IMR-90 (cell line): ENCODE measurements around the gene LETM1. TPM values are rescaled to one million over a fixed set of nuclear protein-coding genes. Genes with fewer than 3 reads are reported as not detected.

Experiments
- ATAC-seq: fragments of 200-7000 bp; cut with Tn5 transposase; 2 replicates; pipeline ENCODE4 v1.9.1; 2020; ENCODE audit warnings: low read depth, mild to moderate bottlenecking, moderate library complexity
- BruUV-seq: library from RNA; stranded (reverse); fragments of 400-500 nt; replicated peaks from 2 replicates; lab custom pipeline; 2021; lab: Mats Ljungman, UMichigan
- CTCF ChIA-PET: fragments of 300-600 bp; formaldehyde crosslinking; extraction: SDS; loops from one replicate; lab custom pipeline; 2021; ENCODE audit warnings: antibody characterized with exemption; lab: Yijun Ruan, JAX
- POLR2A ChIA-PET: fragments of 300-600 bp; sonication (Branson Sonifier 250); formaldehyde crosslinking; loops from one replicate; lab custom pipeline; 2022; ENCODE audit warnings: antibody characterized with exemption; ENCODE audit not compliant: unreplicated experiment; lab: Charles Lee
- DNase-seq: peaks from one replicate; pipeline ENCODE4 v3.0.0; 2013
- H2AFZ ChIP-seq: replicated peaks from 2 replicates; pipeline ENCODE3; 2013; ENCODE audit warnings: low read length, mild to moderate bottlenecking; ENCODE audit not compliant: poor library complexity
- H2AK5ac ChIP-seq: 2 replicates; pipeline ENCODE4 v1.6.1; 2013; ENCODE audit warnings: low read depth, low read length, inconsistent platforms
- H2AK9ac ChIP-seq: replicated peaks from 2 replicates; pipeline ENCODE3; 2013; ENCODE audit warnings: mild to moderate bottlenecking, low read depth, low read length, moderate library complexity; ENCODE audit not compliant: poor library complexity
- H2BK120ac ChIP-seq: 2 replicates; pipeline ENCODE4 v1.6.1; 2013; ENCODE audit warnings: low read depth, low read length, inconsistent platforms
- H2BK15ac ChIP-seq: 3 replicates; pipeline ENCODE4 v1.6.1; 2013; ENCODE audit warnings: low read depth, low read length, inconsistent platforms
- H2BK20ac ChIP-seq: 2 replicates; pipeline ENCODE4 v1.6.1; 2013; ENCODE audit warnings: low read depth, mild to moderate bottlenecking, inconsistent platforms, low read length, moderate library complexity
- H2BK5ac ChIP-seq: 2 replicates; pipeline ENCODE4 v1.6.1; 2013; ENCODE audit warnings: mild to moderate bottlenecking, low read depth, low read length, inconsistent platforms; ENCODE audit not compliant: poor library complexity, severe bottlenecking
- H3K14ac ChIP-seq: replicated peaks from 2 replicates; pipeline ENCODE4 v1.6.1; 2013; ENCODE audit warnings: low read depth, low read length, inconsistent platforms
- H3K18ac ChIP-seq: 2 replicates; pipeline ENCODE4 v1.6.1; 2013; ENCODE audit warnings: low read depth, low read length, control low read depth
- H3K23ac ChIP-seq: 2 replicates; pipeline ENCODE4 v1.6.1; 2013; ENCODE audit warnings: low read depth, low read length, inconsistent platforms
- H3K27ac ChIP-seq: 2 replicates; pipeline ENCODE4 v1.5.1; 2013; ENCODE audit warnings: mild to moderate bottlenecking, control low read depth, low read length; ENCODE audit not compliant: insufficient read depth
- H3K27me3 ChIP-seq: 2 replicates; pipeline ENCODE4 v1.6.1; 2013; ENCODE audit warnings: low read length; ENCODE audit not compliant: control insufficient read depth, insufficient read depth
- H3K36me3 ChIP-seq: 2 replicates; pipeline ENCODE4 v1.6.1; 2013; ENCODE audit warnings: low read length, mixed read lengths; ENCODE audit not compliant: control insufficient read depth, insufficient read depth
- H3K4ac ChIP-seq: 2 replicates; pipeline ENCODE4 v1.6.1; 2013; ENCODE audit warnings: low read depth, low read length, inconsistent platforms
- H3K4me1 ChIP-seq: 2 replicates; pipeline ENCODE4 v1.6.1; 2013; ENCODE audit warnings: low read length, mixed read lengths; ENCODE audit not compliant: control insufficient read depth, insufficient read depth
- H3K4me2 ChIP-seq: 2 replicates; pipeline ENCODE4 v1.6.1; 2013; ENCODE audit warnings: low read depth, mild to moderate bottlenecking, control low read depth, low read length, moderate library complexity
- H3K4me3 ChIP-seq: 2 replicates; pipeline ENCODE4 v1.5.1; 2013; ENCODE audit warnings: low read depth, mild to moderate bottlenecking, control low read depth, low read length, moderate library complexity; ENCODE audit not compliant: insufficient read depth
- H3K56ac ChIP-seq: 2 replicates; pipeline ENCODE4 v1.6.1; 2013; ENCODE audit warnings: low read length, inconsistent platforms; ENCODE audit not compliant: insufficient read depth; ENCODE audit errors: extremely low read depth
- H3K79me1 ChIP-seq, 2 experiments: 2 replicates each; pipeline ENCODE4 v1.6.1; 2013; ENCODE audit warnings: low read length in 2 of 2, inconsistent platforms in 1 of 2, low read depth in 1 of 2
- H3K9ac ChIP-seq: 2 replicates; pipeline ENCODE4 v1.6.1; 2013; ENCODE audit warnings: low read depth, low read length, control low read depth
- H3K9me1 ChIP-seq: 2 replicates; pipeline ENCODE4 v1.6.1; 2013; ENCODE audit warnings: low read length, inconsistent platforms; ENCODE audit not compliant: insufficient read depth
- H3K9me3 ChIP-seq: 2 replicates; pipeline ENCODE4 v1.6.1; 2013; ENCODE audit warnings: low read length; ENCODE audit not compliant: control insufficient read depth, insufficient read depth
- H4K20me1 ChIP-seq: 2 replicates; pipeline ENCODE4 v1.6.1; 2013; ENCODE audit warnings: low read length, inconsistent platforms; ENCODE audit not compliant: insufficient read depth
- H4K5ac ChIP-seq: 2 replicates; pipeline ENCODE4 v1.6.1; 2013; ENCODE audit warnings: mild to moderate bottlenecking, low read depth, low read length, control low read depth
- H4K8ac ChIP-seq, 2 experiments: 2 replicates each; pipeline ENCODE4 v1.6.1; 2013; ENCODE audit warnings: low read depth in 2 of 2, low read length in 2 of 2, control low read depth in 1 of 2, inconsistent platforms in 1 of 2
- H4K91ac ChIP-seq: 2 replicates; pipeline ENCODE4 v1.6.1; 2013; ENCODE audit warnings: low read depth, low read length, inconsistent platforms; ENCODE audit not compliant: insufficient read depth
- BHLHE40 ChIP-seq: fragments of 150-350 bp; IDR thresholded peaks from 2 replicates; pipeline ENCODE4 v1.6.1; 2016; ENCODE audit warnings: mild to moderate bottlenecking, low read depth, low read length
- CEBPB ChIP-seq: IDR thresholded peaks from 2 replicates; pipeline ENCODE4 v1.6.1; 2012; ENCODE audit warnings: low read depth, low read length, improper control_type of control experiment
- CHD1 ChIP-seq: IDR thresholded peaks from 2 replicates; pipeline ENCODE4 v1.6.1; 2012; ENCODE audit warnings: low read depth, low read length, improper control_type of control experiment
- CTCF ChIP-seq: conservative IDR thresholded peaks from 2 replicates; pipeline ENCODE4 v1.5.1; 2012; ENCODE audit warnings: mild to moderate bottlenecking, low read depth, low read length, improper control_type of control experiment
- ELK1 ChIP-seq: fragments of 150-350 bp; IDR thresholded peaks from 2 replicates; pipeline ENCODE4 v1.6.1; 2016; ENCODE audit warnings: low read depth, mild to moderate bottlenecking, low read length, moderate library complexity, borderline replicate concordance
- FOS ChIP-seq: fragments of 150-350 bp; IDR thresholded peaks from 2 replicates; pipeline ENCODE4 v1.6.1; 2016; ENCODE audit warnings: low read depth, low read length
- MAFK ChIP-seq: IDR thresholded peaks from 2 replicates; pipeline ENCODE4 v1.6.1; 2012; ENCODE audit warnings: low read depth, low read length, improper control_type of control experiment
- MAZ ChIP-seq: IDR thresholded peaks from 2 replicates; pipeline ENCODE4 v1.6.1; 2012; ENCODE audit warnings: low read depth, mild to moderate bottlenecking, low read length, improper control_type of control experiment, moderate library complexity, borderline replicate concordance
- MXI1 ChIP-seq: IDR thresholded peaks from 2 replicates; pipeline ENCODE4 v1.6.1; 2012; ENCODE audit warnings: low read depth, mild to moderate bottlenecking, low read length, moderate library complexity, borderline replicate concordance
- NFE2L2 ChIP-seq: fragments of 150-350 bp; IDR thresholded peaks from 2 replicates; pipeline ENCODE4 v1.6.1; 2016; ENCODE audit warnings: low read depth, mild to moderate bottlenecking, low read length
- POLR2A ChIP-seq: IDR thresholded peaks from 2 replicates; pipeline ENCODE4 v1.6.1; 2012; ENCODE audit warnings: mild to moderate bottlenecking, low read depth, low read length
- RAD21 ChIP-seq: IDR thresholded peaks from 2 replicates; pipeline ENCODE4 v1.6.1; 2012; ENCODE audit warnings: low read length, improper control_type of control experiment
- RCOR1 ChIP-seq: IDR thresholded peaks from 2 replicates; pipeline ENCODE4 v1.6.1; 2012; ENCODE audit warnings: mild to moderate bottlenecking, low read length, improper control_type of control experiment; ENCODE audit not compliant: insufficient replicate concordance
- RFX5 ChIP-seq: IDR thresholded peaks from 2 replicates; pipeline ENCODE4 v1.8.0; 2012; ENCODE audit warnings: low read depth, mild to moderate bottlenecking, low read length, moderate library complexity
- SMC3 ChIP-seq: fragments of 150-350 bp; IDR thresholded peaks from 2 replicates; pipeline ENCODE4 v1.6.1; 2016; ENCODE audit warnings: low read depth, mild to moderate bottlenecking, antibody characterized with exemption, low read length, moderate library complexity
- USF2 ChIP-seq: fragments of 150-350 bp; IDR thresholded peaks from 2 replicates; pipeline ENCODE4 v1.6.1; 2017; ENCODE audit warnings: mild to moderate bottlenecking, antibody characterized with exemption, low read length, low read depth
- WGBS, 2 experiments: methylation state at CpG; one replicate each; pipeline versions ENCODE4 v1.1.5 to v1.1.7; 2013; ENCODE audit warnings: missing lambda C conversion rate in 2 of 2; ENCODE audit not compliant: insufficient read length in 1 of 2; ENCODE audit errors: extremely low coverage in 2 of 2; 5-methylcytosine and 5-hydroxymethylcytosine counted together
- dilution Hi-C: fragments of 300-500 bp; cut with HindIII; formaldehyde crosslinking; loops from one replicate; pipeline ENCODE4 v1.14.3; 2018; ENCODE audit warnings: low sequenced_read_pairs; ENCODE audit not compliant: unreplicated experiment
- in situ Hi-C: fragments of 300-500 bp; cut with MboI; formaldehyde crosslinking; loops from 3 replicates; pipeline ENCODE4 v1.14.3; 2019; ENCODE audit warnings: low sequenced_read_pairs, inconsistent platforms, mixed read lengths
- intact Hi-C: fragments of 100-400 bp; cut with micrococcal nuclease; formaldehyde crosslinking; loops from 2 replicates; pipeline ENCODE4 v1.10.0; 2022
- polyA plus RNA-seq, 3 experiments: library from polyadenylated mRNA; depleted of rRNA; stranded (reverse); fragments of >200 nt; gene quantifications; 2 replicates each; pipeline ENCODE4 v1.2.3, GENCODE V29; 2012; ENCODE audit warnings: low replicate concordance in 1 of 3
- total RNA-seq: library from RNA; depleted of rRNA; stranded (reverse); fragments of >200 nt; gene quantifications from 2 replicates; pipeline ENCODE4 v1.2.3, GENCODE V29; 2012

The LETM1 gene
- total and polyA plus RNA-seq, 2 of the 4 experiments (the other 2 are of a cell fraction): 25.0 to 49.3 TPM

- no peak overlapping the region for H3K4me2 ChIP-seq
- no peak overlapping the region for H3K14ac ChIP-seq
- H3K79me1 ChIP-seq: peaks cover 13 to 31% of the 10 kb centered on the region in 2 experiments
- POLR2A ChIA-PET: no interaction called here
- no peaks in the 10 kb centered on the region for H4K20me1 ChIP-seq
- H2AFZ ChIP-seq: no peak overlapping the region
- H3K4ac ChIP-seq: no peak overlapping the region
- H2AK9ac ChIP-seq: no peak overlapping the region
- H3K36me3 ChIP-seq: no peaks in the 10 kb centered on the region
- no peak overlapping the region for H3K18ac ChIP-seq
- no peak overlapping the region for H3K27ac ChIP-seq
- H3K4me3 ChIP-seq: no peak overlapping the region
- H2BK120ac ChIP-seq: no peak overlapping the region
- no peak overlapping the region for H2BK15ac ChIP-seq
- no peaks in the 10 kb centered on the region for H3K27me3 ChIP-seq
- CTCF ChIA-PET: no interaction called here
- no peak for ATAC-seq
- H4K91ac ChIP-seq: no peak overlapping the region
- in situ Hi-C loops (no loop called here), dilution Hi-C loops (no loop called here), intact Hi-C loops (loop anchor here (5.0 kb wide), 1 partner anchor 38 kb away; no protein-coding TSS in a partner anchor)
- H2AK5ac ChIP-seq: no peak overlapping the region
- no peak overlapping the region for H3K56ac ChIP-seq
- no peaks in the 10 kb centered on the region for H3K9me3 ChIP-seq
- H2BK5ac ChIP-seq: no peak overlapping the region
- H3K4me1 ChIP-seq: peaks cover 9% of the 10 kb centered on the region
- peaks cover 5% of the 10 kb centered on the region; the same call in 1 of the 2 replicates for H3K9me1 ChIP-seq
- no peak overlapping the region for H2BK20ac ChIP-seq
- no peak overlapping the region for H3K23ac ChIP-seq
- DNase-seq: no peak
- BruUV-seq: no TSS peak
- H3K9ac ChIP-seq: no peak overlapping the region
- no peak overlapping the region for H4K5ac ChIP-seq
- no peak overlapping the region for H4K8ac ChIP-seq
- WGBS, 2 experiments: 100% methylated on average over 1 of the region's 1 CpG; no CpG with 5 or more reads in 1 of the 2 experiments
- TF ChIP-seq MXI1 (no peak), NFE2L2 (no peak), ELK1 (no peak), RFX5 (no peak), CTCF (no peak), POLR2A (no peak), BHLHE40 (no peak), CEBPB (no peak), RCOR1 (no peak), SMC3 (no peak), USF2 (no peak), MAZ (no peak), MAFK (no peak), FOS (no peak), RAD21 (no peak), CHD1 (no peak)
These were observed 3.4 kb upstream of the LETM1 start for GRCh38 chr4:1859389-1859753.
